BLaER1 (cell line): ENCODE results near the gene FBXO42.

Source experiments
- H3K27ac ChIP-seq: shearing (Covaris generic); formaldehyde crosslinking; 2 replicates; pipeline ENCODE4 v1.8.1; 2022
- H3K27me3 ChIP-seq: shearing (Covaris generic); formaldehyde crosslinking; 2 replicates; pipeline ENCODE4 v1.8.1; 2022
- H3K36me3 ChIP-seq: shearing (Covaris generic); formaldehyde crosslinking; 2 replicates; pipeline ENCODE4 v1.8.1; 2022
- H3K4me1 ChIP-seq: shearing (Covaris generic); formaldehyde crosslinking; 2 replicates; pipeline ENCODE4 v1.8.1; 2022
- H3K4me2 ChIP-seq: shearing (Covaris generic); formaldehyde crosslinking; 2 replicates; pipeline ENCODE4 v1.8.1; 2022
- H3K4me3 ChIP-seq: shearing (Covaris generic); formaldehyde crosslinking; 2 replicates; pipeline ENCODE4 v1.8.1; 2022
- H3K9ac ChIP-seq: shearing (Covaris generic); formaldehyde crosslinking; 2 replicates; pipeline ENCODE4 v1.8.1; 2022
- H3K9me3 ChIP-seq: shearing (Covaris generic); formaldehyde crosslinking; 2 replicates; pipeline ENCODE4 v1.8.1; 2022
- H4K20me1 ChIP-seq: shearing (Covaris generic); formaldehyde crosslinking; 2 replicates; pipeline ENCODE4 v1.8.1; 2022
- Cebpa-rat ChIP-seq: shearing (Covaris generic); IDR thresholded peaks from 2 replicates; pipeline ENCODE4 v1.8.1; 2022

Gene FBXO42

GRCh38 chr1:16208270-16208987 is 143.9 kb downstream of the FBXO42 start:
- Histone ChIP-seq H3K9ac (peak overlapping the region; percentile 8; the same call in 1 of the 2 replicates), H3K9me3 (no peaks in the 10 kb centered on the region), H3K36me3 (peaks cover 4% of the 10 kb centered on the region; the same call in 1 of the 2 replicates), H3K27ac (no peak overlapping the region; the same call in 1 of the 2 replicates), H3K27me3 (no peaks in the 10 kb centered on the region), H4K20me1 (no peaks in the 10 kb centered on the region), H3K4me1 (peaks cover 44% of the 10 kb centered on the region), H3K4me2 (peak overlapping the region; percentile 80), H3K4me3 (no peak overlapping the region)
- no peak for TF ChIP-seq Cebpa-rat

- peaks cover 42% of the 10 kb centered on the region for H3K4me1 ChIP-seq
- TF ChIP-seq Cebpa-rat, result no peak
- H3K9ac ChIP-seq, result peak overlapping the region; percentile 84
- peak overlapping the region; percentile 68 for H3K4me3 ChIP-seq
- H3K4me2 ChIP-seq, result peak overlapping the region; percentile 80
- H4K20me1 ChIP-seq, result no peaks in the 10 kb centered on the region
- no peaks in the 10 kb centered on the region for H3K27me3 ChIP-seq
- peaks cover 4% of the 10 kb centered on the region; the same call in 1 of the 2 replicates for H3K36me3 ChIP-seq
- H3K27ac ChIP-seq, result peak overlapping the region; percentile 83
- H3K9me3 ChIP-seq, result no peaks in the 10 kb centered on the region
These were observed 144.7 kb downstream of the FBXO42 start for GRCh38 chr1:16207318-16208269.

GRCh38 chr1:16206547-16207317 is 145.5 kb downstream of the FBXO42 start:
- Histone ChIP-seq H3K36me3 (peaks cover 11% of the 10 kb centered on the region; the same call in 1 of the 2 replicates), H3K4me3 (peak overlapping the region; percentile 68), H3K4me2 (peak overlapping the region; percentile 94), H4K20me1 (no peaks in the 10 kb centered on the region), H3K27me3 (no peaks in the 10 kb centered on the region), H3K4me1 (peaks cover 36% of the 10 kb centered on the region), H3K27ac (peak overlapping the region; percentile 83), H3K9ac (peak overlapping the region; percentile 84), H3K9me3 (no peaks in the 10 kb centered on the region)
- TF ChIP-seq Cebpa-rat, result no peak

- Histone ChIP-seq H4K20me1 (no peaks in the 10 kb centered on the region), H3K4me1 (peaks cover 36% of the 10 kb centered on the region), H3K27me3 (no peaks in the 10 kb centered on the region), H3K9ac (peak overlapping the region; percentile 83), H3K4me2 (peak overlapping the region; percentile 94), H3K27ac (peak overlapping the region; percentile 91), H3K36me3 (peaks cover 17% of the 10 kb centered on the region; the same call in 1 of the 2 replicates), H3K9me3 (no peaks in the 10 kb centered on the region), H3K4me3 (peak overlapping the region; percentile 68)
- TF ChIP-seq Cebpa-rat, result peak; percentile 90; the same call in 1 of the 2 replicates
These were observed 146.3 kb downstream of the FBXO42 start for GRCh38 chr1:16205891-16206546.

- H4K20me1 ChIP-seq, result no peaks in the 10 kb centered on the region
- H3K36me3 ChIP-seq, result peaks cover 22% of the 10 kb centered on the region; the same call in 1 of the 2 replicates
- H3K9ac ChIP-seq, result no peak overlapping the region
- H3K27me3 ChIP-seq, result no peaks in the 10 kb centered on the region
- TF ChIP-seq Cebpa-rat, result no peak
- H3K4me2 ChIP-seq, result peak overlapping the region; percentile 94
- H3K9me3 ChIP-seq, result no peaks in the 10 kb centered on the region
- peak overlapping the region; percentile 91 for H3K27ac ChIP-seq
- H3K4me3 ChIP-seq, result no peak overlapping the region
- peaks cover 36% of the 10 kb centered on the region for H3K4me1 ChIP-seq
These were observed 147.0 kb downstream of the FBXO42 start for GRCh38 chr1:16205334-16205671.

GRCh38 chr1:16204634-16205333 is 147.5 kb downstream of the FBXO42 start:
- peaks cover 34% of the 10 kb centered on the region for H3K4me1 ChIP-seq
- H3K27ac ChIP-seq, result no peak overlapping the region
- H4K20me1 ChIP-seq, result no peaks in the 10 kb centered on the region
- peak overlapping the region; percentile 94 for H3K4me2 ChIP-seq
- no peaks in the 10 kb centered on the region for H3K27me3 ChIP-seq
- H3K36me3 ChIP-seq, result peaks cover 22% of the 10 kb centered on the region; the same call in 1 of the 2 replicates
- H3K4me3 ChIP-seq, result no peak overlapping the region
- H3K9ac ChIP-seq, result no peak overlapping the region
- no peaks in the 10 kb centered on the region for H3K9me3 ChIP-seq
- no peak for TF ChIP-seq Cebpa-rat

GRCh38 chr1:16204216-16204615 is 148.1 kb downstream of the FBXO42 start:
- no peaks in the 10 kb centered on the region for H4K20me1 ChIP-seq
- no peak for TF ChIP-seq Cebpa-rat
- no peaks in the 10 kb centered on the region for H3K9me3 ChIP-seq
- H3K9ac ChIP-seq, result no peak overlapping the region
- peaks cover 36% of the 10 kb centered on the region for H3K4me1 ChIP-seq
- H3K4me3 ChIP-seq, result no peak overlapping the region
- no peak overlapping the region for H3K4me2 ChIP-seq
- H3K27me3 ChIP-seq, result no peaks in the 10 kb centered on the region
- H3K27ac ChIP-seq, result no peak overlapping the region
- H3K36me3 ChIP-seq, result peaks cover 22% of the 10 kb centered on the region; the same call in 1 of the 2 replicates

GRCh38 chr1:16203550-16203949 is 148.7 kb downstream of the FBXO42 start:
- no peak overlapping the region for H3K27ac ChIP-seq
- no peak overlapping the region for H3K4me3 ChIP-seq
- no peak overlapping the region for H3K4me2 ChIP-seq
- no peaks in the 10 kb centered on the region for H4K20me1 ChIP-seq
- TF ChIP-seq Cebpa-rat, result no peak
- H3K9ac ChIP-seq, result no peak overlapping the region
- no peaks in the 10 kb centered on the region for H3K9me3 ChIP-seq
- H3K4me1 ChIP-seq, result peaks cover 38% of the 10 kb centered on the region
- peaks cover 22% of the 10 kb centered on the region; the same call in 1 of the 2 replicates for H3K36me3 ChIP-seq
- no peaks in the 10 kb centered on the region for H3K27me3 ChIP-seq
